Measurements from ENCODE around the gene USP19. TPM values are rescaled to one million over a fixed set of nuclear protein-coding genes. Genes with fewer than 3 reads are reported as not detected.

The USP19 gene
- 37.0 and 42.1 TPM in 2 replicates for total RNA-seq (2014; rRNA removed; shearing (Covaris generic); ENCODE audit: low replicate concordance)

GRCh38 chr3:49120438-49121131, at the start of gene USP19:
Gene USP19 (minus strand): TSS chr3:49120823. CDS start chr3:49119145, 1,678 bp downstream.
- peak; percentile 87 for DNase-seq (ENCODE audit: low read depth)
- in situ Hi-C loops (cut with HindIII; ENCODE audit: low pct_unique_long_range_greater_than_20kb, low sequenced_read_pairs) = no loop called here

- in situ Hi-C loops (cut with HindIII; ENCODE audit: low pct_unique_long_range_greater_than_20kb, low sequenced_read_pairs) = no loop called here
These were observed 46.3 kb upstream of the USP19 start for GRCh38 chr3:49166752-49167556.

GRCh38 chr3:49165771-49166751, 45.4 kb upstream of the USP19 start, which contains the start of gene CCDC71:
Gene CCDC71 (minus strand): TSS chr3:49166331. CDS start chr3:49164208, 2,123 bp downstream.
- DNase-seq (ENCODE audit: low read depth) = peak; percentile 42
- in situ Hi-C loops (cut with HindIII; ENCODE audit: low pct_unique_long_range_greater_than_20kb, low sequenced_read_pairs) = no loop called here

More at GRCh38 chr3:49166752-49167556, 46.3 kb upstream of the USP19 start:
- DNase-seq (ENCODE audit: low read depth) = no peak

- DNase-seq (ENCODE audit: low read depth) = no peak
- in situ Hi-C loops (cut with HindIII; ENCODE audit: low pct_unique_long_range_greater_than_20kb, low sequenced_read_pairs) = no loop called here
These were observed 44.5 kb upstream of the USP19 start for GRCh38 chr3:49164983-49165720.

GRCh38 chr3:49163609-49164008, 43.0 kb upstream of the USP19 start:
- DNase-seq (ENCODE audit: low read depth) = no peak
- in situ Hi-C loops (cut with HindIII; ENCODE audit: low pct_unique_long_range_greater_than_20kb, low sequenced_read_pairs) = no loop called here

- in situ Hi-C loops (cut with HindIII; ENCODE audit: low pct_unique_long_range_greater_than_20kb, low sequenced_read_pairs) = no loop called here
- DNase-seq (ENCODE audit: low read depth) = no peak
These were observed 42.3 kb upstream of the USP19 start for GRCh38 chr3:49162751-49163419.

- in situ Hi-C loops (cut with HindIII; ENCODE audit: low pct_unique_long_range_greater_than_20kb, low sequenced_read_pairs) = no loop called here
- DNase-seq (ENCODE audit: low read depth) = no peak
These were observed 41.3 kb upstream of the USP19 start for GRCh38 chr3:49161808-49162530.

- no peak for DNase-seq (ENCODE audit: low read depth)
- in situ Hi-C loops (cut with HindIII; ENCODE audit: low pct_unique_long_range_greater_than_20kb, low sequenced_read_pairs) = no loop called here
These were observed 40.6 kb upstream of the USP19 start for GRCh38 chr3:49161197-49161596.

GRCh38 chr3:49158792-49159191, 38.2 kb upstream of the USP19 start:
- in situ Hi-C loops (cut with HindIII; ENCODE audit: low pct_unique_long_range_greater_than_20kb, low sequenced_read_pairs) = no loop called here

GRCh38 chr3:49158103-49158709, 37.6 kb upstream of the USP19 start:
- in situ Hi-C loops (cut with HindIII; ENCODE audit: low pct_unique_long_range_greater_than_20kb, low sequenced_read_pairs) = no loop called here
- no peak for DNase-seq (ENCODE audit: low read depth)

More at GRCh38 chr3:49158792-49159191, 38.2 kb upstream of the USP19 start:
- DNase-seq (ENCODE audit: low read depth) = peak; percentile 59

GRCh38 chr3:49157289-49157688, 36.7 kb upstream of the USP19 start:
- in situ Hi-C loops (cut with HindIII; ENCODE audit: low pct_unique_long_range_greater_than_20kb, low sequenced_read_pairs) = no loop called here
- no peak for DNase-seq (ENCODE audit: low read depth)

- in situ Hi-C loops (cut with HindIII; ENCODE audit: low pct_unique_long_range_greater_than_20kb, low sequenced_read_pairs) = no loop called here
- no peak for DNase-seq (ENCODE audit: low read depth)
These were observed 32.8 kb upstream of the USP19 start for GRCh38 chr3:49153349-49153912.

- no peak for DNase-seq (ENCODE audit: low read depth)
- in situ Hi-C loops (cut with HindIII; ENCODE audit: low pct_unique_long_range_greater_than_20kb, low sequenced_read_pairs) = no loop called here
These were observed 31.0 kb upstream of the USP19 start for GRCh38 chr3:49151610-49152009.

GRCh38 chr3:49148159-49148558, 27.5 kb upstream of the USP19 start:
- in situ Hi-C loops (cut with HindIII; ENCODE audit: low pct_unique_long_range_greater_than_20kb, low sequenced_read_pairs) = no loop called here
- no peak for DNase-seq (ENCODE audit: low read depth)

- no peak for DNase-seq (ENCODE audit: low read depth)
- in situ Hi-C loops (cut with HindIII; ENCODE audit: low pct_unique_long_range_greater_than_20kb, low sequenced_read_pairs) = no loop called here
These were observed 19.5 kb upstream of the USP19 start for GRCh38 chr3:49140080-49140479.

GRCh38 chr3:49135499-49135898, 14.9 kb upstream of the USP19 start:
- in situ Hi-C loops (cut with HindIII; ENCODE audit: low pct_unique_long_range_greater_than_20kb, low sequenced_read_pairs) = no loop called here
- DNase-seq (ENCODE audit: low read depth) = no peak

Measured in Caki2 (cell line).